Cortex of kidney (tissue), 1 donor: ENCODE results near the gene PPP6R1.

Source experiments
- DNase-seq: peaks from one replicate; lab custom pipeline; 2025; lab: John Stamatoyannopoulos, UW

PPP6R1 gene, protein sequence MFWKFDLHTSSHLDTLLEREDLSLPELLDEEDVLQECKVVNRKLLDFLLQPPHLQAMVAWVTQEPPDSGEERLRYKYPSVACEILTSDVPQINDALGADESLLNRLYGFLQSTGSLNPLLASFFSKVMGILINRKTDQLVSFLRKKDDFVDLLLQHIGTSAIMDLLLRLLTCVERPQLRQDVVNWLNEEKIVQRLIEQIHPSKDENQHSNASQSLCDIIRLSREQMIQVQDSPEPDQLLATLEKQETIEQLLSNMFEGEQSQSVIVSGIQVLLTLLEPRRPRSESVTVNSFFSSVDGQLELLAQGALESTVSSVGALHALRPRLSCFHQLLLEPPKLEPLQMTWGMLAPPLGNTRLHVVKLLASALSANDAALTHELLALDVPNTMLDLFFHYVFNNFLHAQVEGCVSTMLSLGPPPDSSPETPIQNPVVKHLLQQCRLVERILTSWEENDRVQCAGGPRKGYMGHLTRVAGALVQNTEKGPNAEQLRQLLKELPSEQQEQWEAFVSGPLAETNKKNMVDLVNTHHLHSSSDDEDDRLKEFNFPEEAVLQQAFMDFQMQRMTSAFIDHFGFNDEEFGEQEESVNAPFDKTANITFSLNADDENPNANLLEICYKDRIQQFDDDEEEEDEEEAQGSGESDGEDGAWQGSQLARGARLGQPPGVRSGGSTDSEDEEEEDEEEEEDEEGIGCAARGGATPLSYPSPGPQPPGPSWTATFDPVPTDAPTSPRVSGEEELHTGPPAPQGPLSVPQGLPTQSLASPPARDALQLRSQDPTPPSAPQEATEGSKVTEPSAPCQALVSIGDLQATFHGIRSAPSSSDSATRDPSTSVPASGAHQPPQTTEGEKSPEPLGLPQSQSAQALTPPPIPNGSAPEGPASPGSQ

DNA sequence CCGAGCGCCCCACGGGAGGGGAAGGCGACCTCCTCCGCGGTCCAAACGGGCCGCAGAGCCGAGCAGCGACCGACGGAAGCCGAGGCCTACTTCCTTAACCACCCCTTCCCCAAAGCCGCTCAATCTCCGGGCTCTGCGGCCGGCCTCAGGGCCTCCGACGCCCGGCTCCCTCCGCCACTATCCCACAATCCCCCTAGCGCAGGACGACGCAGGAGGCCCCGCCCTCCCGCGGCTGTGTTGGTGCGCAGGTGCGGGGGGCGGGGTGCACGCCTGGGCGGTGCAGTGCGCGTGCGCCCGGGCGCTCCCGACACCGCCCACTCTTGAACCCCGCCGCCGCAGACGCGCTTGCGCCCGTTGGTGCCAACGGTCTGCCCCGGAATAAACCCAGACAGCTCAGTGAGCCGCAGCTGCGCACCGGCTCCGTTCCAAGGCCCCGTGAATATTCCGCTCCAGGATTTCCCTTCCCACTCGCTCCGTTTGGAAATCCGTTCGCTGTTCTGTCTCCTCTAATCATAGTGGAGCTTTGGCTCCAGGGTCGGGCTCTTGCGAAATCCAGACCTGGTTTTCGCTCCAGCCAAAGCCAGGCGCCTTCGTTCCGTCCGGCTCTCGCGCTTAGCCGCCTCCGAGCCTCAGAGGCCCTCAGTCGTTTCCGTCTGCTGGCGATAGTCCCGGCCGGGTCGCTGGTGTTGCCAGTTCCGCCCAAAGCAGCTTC, at the start of gene PPP6R1:
Gene PPP6R1 (minus strand): TSS at position 190 of the 712 bp plus-strand sequence. CDS start 11,914 bp downstream, outside the sequence.
- DNase-seq, result peak; percentile 91

DNA sequence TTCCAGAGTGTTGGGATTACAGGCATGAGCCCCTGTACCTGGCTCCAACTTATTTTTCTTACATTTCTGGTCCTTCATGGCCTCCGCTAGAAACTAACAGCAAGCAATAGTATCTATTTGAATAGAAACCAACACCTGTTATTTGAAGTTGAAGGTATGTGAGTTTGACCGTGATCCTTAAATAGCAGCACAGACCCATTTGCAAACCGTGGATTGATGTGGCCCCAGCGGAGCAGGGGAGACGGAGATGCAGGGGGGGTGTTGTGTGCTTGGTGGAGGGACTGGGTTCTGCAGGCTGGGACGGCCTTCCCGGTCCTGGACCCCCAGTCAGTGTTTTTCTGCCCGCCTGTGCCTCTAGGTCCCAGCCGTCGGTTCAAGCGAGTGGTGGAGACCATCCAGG, 49.5 kb upstream of the PPP6R1 start:
- DNase-seq, result no peak

DNA sequence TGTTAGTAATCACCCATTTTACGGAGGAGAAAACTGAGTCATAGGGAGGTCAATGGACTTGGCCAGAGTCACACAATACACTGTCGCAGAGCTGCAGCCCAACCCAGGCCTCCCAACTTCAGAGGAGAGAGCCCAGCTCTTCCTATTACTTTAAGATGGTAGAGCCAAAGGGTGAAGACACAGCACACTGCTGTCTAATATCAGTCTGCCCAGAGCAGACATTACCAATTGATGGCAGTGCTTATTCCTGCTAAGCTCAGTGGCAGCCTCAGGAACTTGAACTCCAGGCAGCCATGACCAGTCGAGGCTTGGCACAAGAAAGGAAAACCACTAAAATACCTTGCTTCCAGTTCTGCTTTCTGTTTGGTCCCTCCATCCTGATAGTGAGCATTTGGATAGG, 47.9 kb upstream of the PPP6R1 start:
- DNase-seq, result no peak

DNA sequence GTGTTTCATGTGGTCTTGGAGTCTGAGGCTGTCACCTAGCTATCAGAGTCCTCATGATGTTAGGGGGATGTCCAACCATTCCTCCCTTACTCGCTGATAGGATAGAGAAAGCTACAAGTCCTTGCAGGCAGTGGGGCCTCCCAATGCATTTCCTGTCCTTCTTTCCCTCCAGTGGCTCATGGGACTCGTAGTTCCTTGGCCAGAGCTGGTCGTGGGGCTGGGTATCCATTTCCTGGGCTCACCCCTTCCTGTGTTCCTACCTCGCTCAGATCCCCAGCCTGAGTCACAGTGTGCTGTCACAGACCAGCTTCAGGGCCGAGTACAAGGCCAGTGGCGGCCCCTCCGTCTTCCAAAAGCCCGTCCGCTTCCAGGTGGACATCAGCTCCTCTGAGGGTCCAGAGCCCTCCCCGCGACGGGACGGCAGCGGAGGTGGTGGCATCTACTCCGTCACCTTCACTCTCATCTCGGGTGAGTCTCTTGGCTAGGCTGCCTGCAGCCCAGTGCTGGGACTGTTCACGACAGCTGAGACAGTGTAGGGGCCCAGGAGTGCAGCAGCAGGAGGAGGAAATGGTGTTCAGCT, 47.3 kb upstream of the PPP6R1 start:
- no peak for DNase-seq

DNA sequence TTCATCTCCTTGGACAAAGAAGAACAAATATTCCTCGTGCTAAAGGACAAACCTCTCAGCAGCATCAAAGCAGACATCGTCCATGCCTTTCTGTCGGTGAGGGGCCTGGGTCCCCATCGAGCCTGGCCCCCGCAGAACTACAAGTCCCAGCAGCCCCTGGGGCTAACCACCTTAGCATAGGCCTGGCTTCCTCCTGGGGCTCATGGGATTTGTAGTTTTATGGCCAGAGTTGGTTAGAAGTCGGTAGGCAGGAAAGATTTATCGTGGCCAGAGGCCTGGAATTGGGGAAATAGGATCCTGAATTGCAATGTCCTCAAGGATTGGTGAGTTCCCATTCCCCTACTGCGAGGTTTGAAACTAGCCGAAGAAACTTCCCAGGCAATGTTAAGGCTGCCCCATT, 46.7 kb upstream of the PPP6R1 start:
- no peak for DNase-seq

DNA sequence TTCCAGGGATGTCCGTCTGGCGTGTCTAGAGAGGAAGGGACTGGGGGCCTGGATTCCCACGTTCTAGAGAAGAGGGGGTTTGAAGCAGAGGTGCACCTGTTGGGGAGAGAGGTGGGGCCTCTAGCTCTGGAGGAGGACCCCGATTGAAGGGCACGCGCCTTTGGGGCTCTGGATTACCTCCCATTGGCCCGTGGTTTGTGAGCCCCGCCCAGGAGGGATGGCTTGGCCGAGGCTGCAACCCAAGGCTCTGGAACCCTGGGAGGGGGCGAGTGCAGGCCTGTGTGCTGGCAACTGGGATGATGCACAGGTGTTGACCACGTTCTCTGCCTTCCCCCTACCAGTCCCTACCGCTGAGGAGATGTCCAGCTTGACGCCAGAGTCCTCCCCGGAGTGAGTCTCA, 46.2 kb upstream of the PPP6R1 start:
- no peak for DNase-seq

DNA sequence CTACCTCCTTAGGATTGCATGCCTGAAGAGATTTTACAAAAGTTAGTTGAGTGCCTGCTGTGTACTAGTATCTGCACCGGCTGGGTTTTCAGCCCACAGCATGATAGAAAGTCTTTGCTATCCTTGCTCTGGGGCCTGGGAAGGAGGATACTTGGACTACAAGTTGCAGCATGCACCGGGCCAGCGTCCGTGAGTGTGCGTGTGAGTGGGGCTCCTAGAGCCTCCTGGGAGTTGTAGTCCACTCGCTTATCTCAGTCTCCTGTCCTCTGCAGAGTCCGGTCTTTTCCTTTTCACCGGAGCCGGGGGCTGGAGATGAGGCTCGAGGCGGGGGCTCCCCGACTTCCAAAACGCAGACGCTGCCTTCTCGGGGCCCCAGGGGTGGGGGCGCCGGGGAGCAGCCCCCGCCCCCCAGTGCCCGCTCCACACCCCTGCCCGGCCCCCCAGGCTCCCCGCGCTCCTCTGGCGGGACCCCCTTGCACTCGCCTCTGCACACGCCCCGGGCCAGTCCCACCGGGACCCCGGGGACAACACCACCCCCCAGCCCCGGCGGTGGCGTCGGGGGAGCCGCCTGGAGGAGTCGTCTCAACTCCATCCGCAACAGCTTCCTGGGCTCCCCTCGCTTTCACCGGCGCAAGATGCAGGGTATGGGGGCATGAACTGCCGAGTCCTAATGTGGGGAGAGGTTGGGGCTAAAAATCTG, 45.6 kb upstream of the PPP6R1 start:
- DNase-seq, result no peak

DNA sequence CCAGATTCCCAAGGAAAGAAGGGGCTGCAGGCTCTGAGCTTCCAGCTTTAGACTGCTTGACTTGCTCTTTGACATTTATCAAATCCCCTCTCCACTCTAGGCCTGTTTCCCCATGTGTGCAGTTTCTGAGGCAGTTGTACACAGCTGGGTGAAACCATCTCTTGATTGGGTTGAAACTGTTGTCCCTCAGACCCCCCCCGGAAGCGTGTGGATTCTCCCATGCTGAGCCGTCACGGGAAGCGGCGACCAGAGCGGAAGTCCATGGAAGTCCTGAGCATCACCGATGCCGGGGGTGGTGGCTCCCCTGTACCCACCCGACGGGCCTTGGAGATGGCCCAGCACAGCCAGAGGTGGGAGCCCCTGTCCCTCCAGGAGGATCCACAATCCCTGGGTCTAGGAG, 44.7 kb upstream of the PPP6R1 start:
- no peak for DNase-seq

DNA sequence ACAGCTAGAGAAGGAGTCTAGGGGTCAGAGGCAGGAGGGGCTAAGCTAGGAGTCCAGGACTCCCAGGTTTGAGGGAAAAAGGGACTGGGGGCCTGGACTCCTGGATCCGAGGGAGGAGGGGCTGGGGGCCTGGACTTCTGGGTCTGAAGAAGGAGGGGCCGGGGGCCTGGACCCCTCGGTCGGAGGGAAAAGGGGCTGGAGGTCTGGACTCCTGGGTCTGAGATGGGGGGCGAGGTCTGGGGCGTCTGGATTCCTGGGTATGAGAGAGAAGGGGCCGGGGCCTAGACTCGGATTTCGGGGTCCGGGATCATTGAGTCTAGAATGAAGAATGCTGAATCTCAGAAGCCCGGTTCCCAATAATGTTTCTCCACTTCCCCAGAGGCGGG, 43.5 kb upstream of the PPP6R1 start:
- DNase-seq, result no peak

DNA sequence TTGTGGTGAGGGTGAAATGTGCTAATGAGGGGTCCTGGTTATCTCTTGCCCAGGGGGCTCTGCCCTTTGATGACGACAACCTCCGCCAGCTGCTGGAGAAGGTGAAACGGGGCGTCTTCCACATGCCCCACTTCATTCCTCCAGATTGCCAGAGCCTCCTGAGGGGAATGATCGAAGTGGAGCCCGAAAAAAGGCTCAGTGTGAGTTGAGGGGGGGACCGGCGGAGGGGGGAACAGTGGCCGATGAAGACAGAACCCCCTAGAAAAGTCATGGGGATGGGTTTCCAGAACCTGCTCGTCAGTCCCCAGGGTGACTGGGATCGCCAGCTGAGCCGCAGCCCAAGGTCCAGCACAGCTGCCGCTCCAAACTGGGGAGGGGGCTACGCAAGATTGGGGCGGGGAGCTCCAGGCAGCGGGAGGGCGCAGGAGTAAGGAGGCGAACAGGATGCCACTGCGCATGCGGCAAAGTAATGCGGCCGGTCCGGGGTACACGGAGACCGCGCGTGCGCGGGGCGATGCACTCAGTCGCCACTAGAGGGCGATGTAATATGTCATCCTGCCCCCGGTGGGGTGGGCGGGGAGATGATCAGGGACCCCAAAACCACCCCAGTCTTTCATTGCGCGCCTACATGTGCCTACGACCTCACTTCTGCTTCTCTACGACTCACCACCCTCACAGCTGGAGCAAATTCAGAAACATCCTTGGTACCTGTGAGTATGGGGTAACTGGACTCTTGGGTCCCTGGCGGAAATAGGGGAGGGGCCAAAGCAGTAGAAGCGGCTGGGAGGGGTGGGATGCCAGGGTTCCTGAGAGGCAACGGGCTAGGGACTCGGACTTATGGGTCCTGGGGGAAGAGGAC, 42.9 kb upstream of the PPP6R1 start:
- no peak for DNase-seq

DNA sequence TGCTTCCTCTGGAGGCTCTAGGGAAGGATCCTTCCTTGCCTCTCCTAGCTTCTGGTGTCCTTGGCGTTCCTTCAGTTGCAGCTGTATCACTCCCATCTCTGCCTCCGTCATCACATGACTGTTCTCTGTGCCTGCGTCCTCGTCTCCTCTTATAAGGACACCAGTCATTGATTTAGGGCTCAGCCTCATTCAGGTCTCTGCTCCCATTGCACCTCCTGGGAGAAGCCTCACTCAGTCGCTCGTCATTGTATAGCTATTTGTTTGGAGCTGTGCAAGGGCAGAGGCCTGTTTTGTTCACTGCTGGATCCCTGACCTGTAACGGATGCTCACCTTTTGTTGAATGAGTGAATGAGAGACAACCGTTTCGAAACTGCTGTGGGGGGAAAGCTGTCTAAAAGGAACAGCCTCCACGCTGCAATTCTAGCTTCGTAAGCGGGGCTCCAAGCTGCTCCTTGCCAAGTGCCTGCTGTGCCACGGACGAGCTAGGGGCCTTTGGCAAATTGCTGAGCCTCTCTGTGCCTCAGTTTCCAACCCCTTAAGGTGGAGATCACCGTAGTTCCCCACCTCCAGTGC, 42.2 kb upstream of the PPP6R1 start:
- DNase-seq, result no peak

DNA sequence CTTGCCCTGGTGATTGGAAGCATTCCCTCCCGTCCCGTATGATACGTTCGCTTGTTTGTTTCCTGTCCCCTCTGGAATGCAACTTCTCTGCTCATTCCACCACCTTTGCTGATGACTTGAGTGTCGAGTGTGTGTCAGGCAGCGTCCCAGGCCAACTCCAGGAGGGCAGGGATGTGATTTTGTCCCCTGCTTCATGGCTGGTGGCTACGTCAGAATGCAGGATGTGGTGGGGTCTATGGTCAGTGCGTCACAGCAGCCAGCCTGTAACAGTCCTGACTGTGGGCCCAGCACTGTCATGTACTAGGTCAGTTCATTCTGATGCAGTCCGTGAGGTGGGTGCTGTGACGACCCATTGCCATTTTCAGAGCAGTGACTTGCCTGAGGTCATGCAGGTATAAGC, 41.2 kb upstream of the PPP6R1 start:
- DNase-seq, result no peak

DNA sequence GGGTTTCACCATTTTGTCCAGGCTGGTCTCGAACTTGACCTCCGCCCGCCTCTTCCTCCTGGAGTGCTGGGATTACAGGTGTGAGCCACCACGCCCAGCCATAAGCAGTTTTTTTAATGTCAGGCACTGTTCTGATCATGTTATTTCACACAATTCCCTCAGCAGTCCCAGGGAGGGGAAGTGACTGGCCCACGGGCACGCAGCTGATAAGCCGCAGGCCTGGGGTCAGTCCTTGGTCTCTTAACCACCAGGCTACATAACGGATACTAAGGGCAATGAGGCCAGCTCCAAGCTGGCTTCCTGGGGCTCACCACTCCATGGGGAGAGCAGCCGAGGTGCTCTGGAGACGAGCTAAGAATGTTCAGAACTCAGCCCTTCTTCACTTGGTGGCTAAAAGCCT, 38.5 kb upstream of the PPP6R1 start:
- DNase-seq, result no peak

DNA sequence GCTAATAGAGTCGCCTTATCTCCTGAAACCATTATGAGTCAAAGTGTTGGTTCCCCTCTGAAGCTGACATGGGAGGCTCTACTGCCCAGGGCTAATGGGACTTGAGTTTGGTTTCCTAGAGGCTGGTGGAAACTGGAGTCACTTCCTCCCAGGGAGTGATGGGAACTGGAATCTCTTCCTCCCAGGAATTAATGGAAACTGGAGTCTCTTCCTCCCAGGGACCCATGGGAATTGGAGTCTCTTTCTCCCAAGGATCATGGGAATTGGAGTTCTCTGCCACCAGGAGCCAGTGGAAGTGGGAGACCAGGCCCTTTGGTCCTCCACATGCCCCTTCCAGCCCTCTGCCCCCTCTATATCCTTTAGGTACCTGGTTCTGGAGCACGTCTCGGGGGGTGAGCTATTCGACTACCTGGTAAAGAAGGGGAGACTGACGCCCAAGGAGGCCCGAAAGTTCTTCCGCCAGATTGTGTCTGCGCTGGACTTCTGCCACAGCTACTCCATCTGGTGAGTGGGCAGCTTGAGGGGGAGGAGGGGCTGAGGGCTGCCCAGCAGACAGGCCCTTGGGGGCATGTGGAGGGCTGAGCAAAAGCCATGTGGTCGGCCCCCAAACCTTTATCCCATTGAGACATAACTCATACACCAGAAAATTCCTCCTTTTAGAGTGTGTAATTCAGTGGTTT, 30.4 kb upstream of the PPP6R1 start:
- DNase-seq, result no peak

DNA sequence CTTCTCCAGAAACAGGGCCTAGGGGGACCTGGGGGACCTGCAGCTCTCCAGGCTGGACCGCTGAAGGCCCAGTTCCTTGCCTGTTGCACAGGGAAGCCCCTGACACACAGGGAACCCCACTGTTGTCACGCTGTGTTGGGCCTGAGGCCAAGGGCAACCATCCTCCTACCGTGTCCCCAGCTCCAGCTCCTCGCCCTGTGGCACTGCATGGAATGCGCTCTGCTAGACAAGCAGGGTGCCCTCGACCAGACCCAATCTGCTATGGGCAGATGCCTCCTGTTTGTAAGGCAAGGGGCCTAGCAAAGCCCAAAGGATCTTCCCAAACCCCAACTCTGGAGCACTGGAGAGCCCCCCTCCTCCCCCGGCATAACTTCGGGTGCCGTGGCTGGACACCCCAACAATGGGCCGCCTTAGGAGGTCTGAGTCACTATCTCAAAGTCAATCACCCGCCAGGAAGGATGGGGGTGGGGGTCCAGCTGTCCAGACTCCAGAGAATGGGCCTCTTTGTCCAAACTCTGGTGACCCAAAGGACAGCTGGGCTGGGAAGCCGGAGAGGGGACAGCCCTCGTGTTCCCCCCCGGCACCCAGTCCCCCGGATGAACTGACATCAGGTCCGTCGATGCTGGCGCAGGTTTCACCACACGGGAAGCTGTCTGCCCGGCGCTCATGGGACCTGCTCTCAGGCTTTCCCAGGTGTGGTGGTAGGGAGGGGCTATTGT, 28.7 kb upstream of the PPP6R1 start:
- no peak for DNase-seq

DNA sequence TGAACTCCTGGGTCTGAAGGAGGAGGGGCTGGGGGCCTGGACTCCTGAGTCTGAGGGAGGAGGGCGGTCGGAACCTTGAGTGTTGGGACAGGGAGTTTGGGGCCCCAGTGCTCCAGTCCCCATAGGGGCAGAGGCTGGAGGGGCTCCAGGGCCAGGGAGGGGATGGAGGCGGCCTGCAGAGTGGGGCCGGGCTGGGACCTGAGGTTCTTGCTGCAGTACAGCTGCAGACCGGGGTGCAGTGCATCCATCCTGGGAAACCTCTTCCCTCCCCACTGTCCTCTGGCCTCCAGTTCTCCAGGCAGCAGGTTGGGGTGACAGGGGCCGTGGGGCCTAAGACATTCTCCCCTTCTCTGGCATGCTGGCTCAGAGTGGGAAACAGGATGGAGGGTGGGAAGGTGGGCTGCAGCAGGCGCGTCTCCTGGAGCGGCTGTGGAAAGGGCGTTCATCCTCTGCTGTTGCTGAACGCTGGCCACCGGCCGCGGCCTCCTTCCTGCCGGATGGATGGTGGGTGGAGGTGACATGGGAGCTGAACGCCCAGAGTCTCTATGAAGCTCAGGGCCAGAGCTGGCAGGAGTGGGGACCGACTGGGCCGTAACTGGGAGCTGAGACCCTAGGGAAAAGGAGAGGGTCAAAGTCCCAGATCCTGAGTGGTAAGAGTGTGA, 26.5 kb upstream of the PPP6R1 start:
- DNase-seq, result no peak

DNA sequence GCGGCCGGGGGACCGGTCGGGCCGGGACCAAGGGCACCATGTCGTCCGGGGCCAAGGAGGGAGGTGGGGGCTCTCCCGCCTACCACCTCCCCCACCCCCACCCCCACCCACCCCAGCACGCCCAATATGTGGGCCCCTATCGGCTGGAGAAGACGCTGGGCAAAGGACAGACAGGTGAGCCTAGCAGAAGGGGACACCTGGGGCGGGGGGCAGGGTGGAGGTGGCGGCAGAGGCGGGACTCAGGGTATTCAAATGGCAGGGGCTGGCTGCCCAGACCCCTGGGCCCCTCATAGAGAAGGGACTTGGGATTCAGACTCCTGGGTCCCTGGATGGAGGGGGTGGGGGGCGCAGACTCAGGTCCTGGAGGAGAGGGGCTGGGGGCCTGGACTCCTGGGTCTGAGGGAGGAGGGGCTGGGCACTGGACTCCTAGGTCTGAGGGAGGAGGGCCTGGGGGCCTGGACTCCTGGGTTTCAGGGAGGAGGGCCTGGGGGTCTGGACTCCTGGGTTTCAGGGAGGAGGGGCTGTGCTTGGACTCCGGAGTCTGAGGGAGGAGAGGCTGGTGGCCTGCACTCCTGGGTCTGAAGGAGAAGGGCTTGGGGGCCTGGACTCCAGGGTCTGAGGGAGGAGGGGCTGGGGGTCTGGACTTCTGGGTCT, 25.7 kb upstream of the PPP6R1 start:
- no peak for DNase-seq
